Neural progenitor cell (in vitro differentiated cells): ENCODE results near the gene RASSF4.

ENCODE experiments used
- CTCF ChIP-seq: fragments of 200-600 bp; sonication (generic); IDR thresholded peaks from 2 replicates; pipeline ENCODE4 v1.5.1; 2017; ENCODE audit warnings: antibody characterized with exemption, mild to moderate bottlenecking
- EZH2 ChIP-seq: fragments of 200-600 bp; sonication (generic); IDR thresholded peaks from 2 replicates; pipeline ENCODE4 v1.6.1; 2017; ENCODE audit warnings: antibody characterized with exemption, mild to moderate bottlenecking, moderate library complexity
- EZH2phosphoT487 ChIP-seq: fragments of 200-600 bp; sonication (generic); IDR thresholded peaks from 2 replicates; pipeline ENCODE4 v1.6.1; 2017; ENCODE audit warnings: antibody characterized with exemption

GRCh38 chr10:44922796-44923545, 36.6 kb upstream of the RASSF4 start:
- TF ChIP-seq CTCF (no peak), EZH2 (no peak), EZH2phosphoT487 (no peak)
